ENCODE measurements around the gene GPR137. TPM values are rescaled to one million over a fixed set of nuclear protein-coding genes. Genes with fewer than 3 reads are reported as not detected.
"Not testable (repeated sequence)": the region's sequence is repeated elsewhere in the genome, so short reads cannot be mapped to it uniquely, and the experiment has no call there.

Gene GPR137
- total RNA-seq, 1 donor from 2014 or later, result 56.5 TPM

DNA sequence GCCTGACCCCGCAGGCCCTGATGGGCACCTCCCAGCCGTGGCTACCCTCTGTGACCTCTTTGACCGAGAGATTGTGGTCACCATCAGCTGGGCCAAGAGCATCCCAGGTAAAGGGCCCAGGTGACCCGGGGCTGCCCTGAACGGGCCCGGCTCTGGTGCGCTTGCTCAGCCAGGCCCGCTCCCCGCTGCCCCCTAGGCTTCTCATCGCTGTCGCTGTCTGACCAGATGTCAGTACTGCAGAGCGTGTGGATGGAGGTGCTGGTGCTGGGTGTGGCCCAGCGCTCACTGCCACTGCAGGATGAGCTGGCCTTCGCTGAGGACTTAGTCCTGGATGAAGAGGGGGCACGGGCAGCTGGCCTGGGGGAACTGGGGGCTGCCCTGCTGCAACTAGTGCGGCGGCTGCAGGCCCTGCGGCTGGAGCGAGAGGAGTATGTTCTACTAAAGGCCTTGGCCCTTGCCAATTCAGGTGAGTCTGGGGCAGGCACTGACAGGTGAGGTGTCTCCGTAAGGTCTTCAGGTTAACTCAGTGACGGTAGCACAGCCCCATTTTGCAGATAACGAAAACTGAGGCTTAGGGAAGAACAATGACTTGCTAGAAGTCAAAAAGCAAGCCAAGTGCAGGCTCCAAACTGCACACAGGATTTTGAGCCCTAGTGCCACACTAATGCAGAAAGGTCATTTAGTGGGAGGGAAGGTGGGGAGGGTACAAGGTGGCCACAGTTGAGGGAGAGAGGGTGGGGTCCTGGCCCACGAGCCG is 29.3 kb downstream of the GPR137 start:
- DNase-seq (ENCODE audit: low spot score, unreplicated experiment), result no peak
- Mint-ChIP-seq H3K36me3 (ENCODE audit: insufficient read depth) (peaks cover 5% of the 10 kb centered on the region), H3K4me3 (ENCODE audit: low read depth) (peak overlapping the region; percentile 41), H3K27me3 (no peaks in the 10 kb centered on the region), H3K4me1 (ENCODE audit: low read depth) (peaks cover 11% of the 10 kb centered on the region), H3K27ac (no peak overlapping the region), H3K9me3 (ENCODE audit: low read depth) (no peaks in the 10 kb centered on the region)
- TF ChIP-seq, protein P1, sequence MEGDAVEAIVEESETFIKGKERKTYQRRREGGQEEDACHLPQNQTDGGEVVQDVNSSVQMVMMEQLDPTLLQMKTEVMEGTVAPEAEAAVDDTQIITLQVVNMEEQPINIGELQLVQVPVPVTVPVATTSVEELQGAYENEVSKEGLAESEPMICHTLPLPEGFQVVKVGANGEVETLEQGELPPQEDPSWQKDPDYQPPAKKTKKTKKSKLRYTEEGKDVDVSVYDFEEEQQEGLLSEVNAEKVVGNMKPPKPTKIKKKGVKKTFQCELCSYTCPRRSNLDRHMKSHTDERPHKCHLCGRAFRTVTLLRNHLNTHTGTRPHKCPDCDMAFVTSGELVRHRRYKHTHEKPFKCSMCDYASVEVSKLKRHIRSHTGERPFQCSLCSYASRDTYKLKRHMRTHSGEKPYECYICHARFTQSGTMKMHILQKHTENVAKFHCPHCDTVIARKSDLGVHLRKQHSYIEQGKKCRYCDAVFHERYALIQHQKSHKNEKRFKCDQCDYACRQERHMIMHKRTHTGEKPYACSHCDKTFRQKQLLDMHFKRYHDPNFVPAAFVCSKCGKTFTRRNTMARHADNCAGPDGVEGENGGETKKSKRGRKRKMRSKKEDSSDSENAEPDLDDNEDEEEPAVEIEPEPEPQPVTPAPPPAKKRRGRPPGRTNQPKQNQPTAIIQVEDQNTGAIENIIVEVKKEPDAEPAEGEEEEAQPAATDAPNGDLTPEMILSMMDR (IDR thresholded peaks at IDR 0.05; ENCODE audit: unreplicated experiment), result no peak

DNA sequence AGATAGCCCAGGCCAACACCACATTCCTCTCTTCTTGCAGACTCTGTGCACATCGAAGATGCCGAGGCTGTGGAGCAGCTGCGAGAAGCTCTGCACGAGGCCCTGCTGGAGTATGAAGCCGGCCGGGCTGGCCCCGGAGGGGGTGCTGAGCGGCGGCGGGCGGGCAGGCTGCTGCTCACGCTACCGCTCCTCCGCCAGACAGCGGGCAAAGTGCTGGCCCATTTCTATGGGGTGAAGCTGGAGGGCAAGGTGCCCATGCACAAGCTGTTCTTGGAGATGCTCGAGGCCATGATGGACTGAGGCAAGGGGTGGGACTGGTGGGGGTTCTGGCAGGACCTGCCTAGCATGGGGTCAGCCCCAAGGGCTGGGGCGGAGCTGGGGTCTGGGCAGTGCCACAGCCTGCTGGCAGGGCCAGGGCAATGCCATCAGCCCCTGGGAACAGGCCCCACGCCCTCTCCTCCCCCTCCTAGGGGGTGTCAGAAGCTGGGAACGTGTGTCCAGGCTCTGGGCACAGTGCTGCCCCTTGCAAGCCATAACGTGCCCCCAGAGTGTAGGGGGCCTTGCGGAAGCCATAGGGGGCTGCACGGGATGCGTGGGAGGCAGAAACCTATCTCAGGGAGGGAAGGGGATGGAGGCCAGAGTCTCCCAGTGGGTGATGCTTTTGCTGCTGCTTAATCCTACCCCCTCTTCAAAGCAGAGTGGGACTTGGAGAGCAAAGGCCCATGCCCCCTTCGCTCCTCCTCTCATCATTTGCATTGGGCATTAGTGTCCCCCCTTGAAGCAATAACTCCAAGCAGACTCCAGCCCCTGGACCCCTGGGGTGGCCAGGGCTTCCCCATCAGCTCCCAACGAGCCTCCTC is 30.2 kb downstream of the GPR137 start:
- Mint-ChIP-seq H3K4me1 (ENCODE audit: low read depth) (peaks cover 11% of the 10 kb centered on the region), H3K4me3 (ENCODE audit: low read depth) (peak overlapping the region; percentile 92)
- not testable (repeated sequence) for H3K36me3 Mint-ChIP-seq (ENCODE audit: insufficient read depth); DNase-seq (ENCODE audit: low spot score, unreplicated experiment); H3K9me3 Mint-ChIP-seq (ENCODE audit: low read depth); H3K27me3 Mint-ChIP-seq; H3K27ac Mint-ChIP-seq

DNA sequence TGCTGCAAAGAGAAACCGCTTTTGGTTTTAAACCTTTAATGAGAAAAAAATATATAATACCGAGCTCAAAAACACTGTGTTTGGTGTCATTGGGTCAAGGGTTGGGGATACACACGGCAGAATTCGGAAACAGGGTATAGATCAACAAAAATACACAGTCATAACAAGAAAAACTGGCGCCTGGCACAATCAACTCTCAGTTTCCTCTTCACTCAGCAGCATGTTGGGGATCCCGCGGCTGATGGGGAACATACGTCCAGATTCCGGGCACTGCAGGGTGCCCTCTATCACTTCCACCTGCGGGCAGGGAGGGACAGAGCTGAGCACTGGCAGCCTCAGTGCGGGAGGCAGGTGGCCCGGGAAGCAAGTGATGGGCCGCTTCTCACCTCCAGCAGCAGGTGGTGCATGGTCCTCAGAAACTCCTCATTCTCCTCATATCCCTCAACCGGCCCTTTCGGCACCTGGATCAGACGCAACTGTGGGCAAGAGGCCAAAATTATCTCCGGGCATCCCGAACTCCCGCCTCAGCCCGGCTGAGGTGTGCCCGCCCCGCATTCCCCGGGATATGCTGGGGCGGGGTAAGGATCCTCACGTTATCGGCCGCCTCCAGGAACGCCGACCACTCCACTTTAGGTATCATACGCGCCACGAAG is 31.1 kb downstream of the GPR137 start:
- TF ChIP-seq, protein P1 (IDR thresholded peaks at IDR 0.05; ENCODE audit: unreplicated experiment), result no peak
- Mint-ChIP-seq H3K4me3 (ENCODE audit: low read depth) (peak overlapping the region; percentile 92), H3K27ac (peak overlapping the region; percentile 100), H3K4me1 (ENCODE audit: low read depth) (peaks cover 11% of the 10 kb centered on the region), H3K9me3 (ENCODE audit: low read depth) (no peaks in the 10 kb centered on the region), H3K27me3 (no peaks in the 10 kb centered on the region), H3K36me3 (ENCODE audit: insufficient read depth) (peaks cover 10% of the 10 kb centered on the region)
- no peak for DNase-seq (ENCODE audit: low spot score, unreplicated experiment)

DNA sequence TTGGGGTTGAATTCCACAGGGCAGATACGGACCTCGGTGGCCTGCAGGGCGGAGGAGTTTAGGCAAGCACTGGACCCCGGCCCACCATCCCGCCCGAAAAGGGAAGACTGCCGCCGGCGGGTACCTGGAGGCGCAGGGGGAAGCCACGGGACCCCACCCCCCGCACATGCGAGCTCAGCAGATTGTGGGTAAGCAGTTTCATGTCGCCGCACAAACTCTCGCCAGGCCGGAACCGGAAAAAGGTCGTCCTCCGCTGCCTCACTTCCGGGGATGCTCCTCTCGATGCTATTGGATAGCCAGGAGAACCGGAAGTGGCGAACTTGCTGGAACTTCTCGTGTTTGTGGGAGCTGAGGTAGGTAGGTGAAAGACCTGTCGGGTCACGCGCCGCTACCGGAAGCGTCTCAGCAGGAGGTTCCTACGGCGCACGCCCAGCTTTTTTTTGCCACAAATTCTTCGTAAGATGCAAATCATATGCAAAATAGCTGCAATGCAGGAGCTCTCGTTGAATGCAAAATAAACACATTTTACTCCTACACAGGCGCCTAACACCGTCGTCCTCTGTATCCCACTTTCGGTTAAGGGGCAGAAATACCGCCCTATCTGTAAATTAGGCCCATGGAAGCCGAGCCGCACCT is 31.8 kb downstream of the GPR137 start, which contains the start of gene TRMT112:
TRMT112 (minus strand) TSS at position 235 of the 636 bp plus-strand sequence; CDS start at position 202, 33 bp downstream.
- peak; percentile 80 for DNase-seq (ENCODE audit: low spot score, unreplicated experiment)
- H3K36me3 Mint-ChIP-seq (ENCODE audit: insufficient read depth), result peaks cover 10% of the 10 kb centered on the region
- H3K4me3 Mint-ChIP-seq (ENCODE audit: low read depth), result peak within 1 kb of the TSS; percentile 92
- H3K4me1 Mint-ChIP-seq (ENCODE audit: low read depth), result peaks cover 11% of the 10 kb centered on the region
- H3K27me3 Mint-ChIP-seq, result no peaks in the 10 kb centered on the region
- no peaks in the 10 kb centered on the region for H3K9me3 Mint-ChIP-seq (ENCODE audit: low read depth)
- peak within 1 kb of the TSS; percentile 100 for H3K27ac Mint-ChIP-seq
- TF ChIP-seq, protein P1 (IDR thresholded peaks at IDR 0.05; ENCODE audit: unreplicated experiment), result peak; percentile 1

DNA sequence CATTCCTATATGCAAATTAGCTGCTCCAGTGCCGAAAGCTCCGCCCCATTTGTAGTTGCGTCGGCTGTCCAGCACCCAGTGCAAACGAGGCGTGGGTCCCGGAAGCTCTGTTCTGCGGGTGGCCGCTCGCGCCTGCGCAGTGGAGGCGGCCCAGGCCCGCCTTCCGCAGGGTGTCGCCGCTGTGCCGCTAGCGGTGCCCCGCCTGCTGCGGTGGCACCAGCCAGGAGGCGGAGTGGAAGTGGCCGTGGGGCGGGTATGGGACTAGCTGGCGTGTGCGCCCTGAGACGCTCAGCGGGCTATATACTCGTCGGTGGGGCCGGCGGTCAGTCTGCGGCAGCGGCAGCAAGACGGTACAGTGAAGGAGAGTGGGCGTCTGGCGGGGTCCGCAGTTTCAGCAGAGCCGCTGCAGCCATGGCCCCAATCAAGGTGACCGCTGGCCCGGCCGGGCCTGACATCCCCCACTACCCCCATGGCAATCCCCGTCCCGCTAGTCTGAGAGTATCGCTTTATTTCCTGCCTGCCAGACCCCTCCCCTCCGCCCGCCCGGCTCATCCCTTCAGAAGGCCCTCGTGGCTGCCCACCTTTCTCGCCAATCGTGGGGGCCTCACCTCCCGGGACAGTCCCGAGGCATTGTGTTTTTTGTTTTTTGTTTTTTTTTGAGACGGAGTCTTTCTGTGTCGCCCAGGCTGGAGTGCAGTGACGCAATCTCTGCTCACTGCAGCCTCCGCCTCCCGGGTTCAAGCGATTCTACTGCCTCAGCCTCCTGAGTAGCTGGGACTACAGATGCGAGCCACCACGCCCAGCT is 32.5 kb downstream of the GPR137 start, which contains the start of gene PRDX5:
PRDX5 (plus strand) TSS at position 161 of the 805 bp plus-strand sequence; CDS start at position 256, 95 bp downstream.
- Mint-ChIP-seq H3K9me3 (ENCODE audit: low read depth) (no peaks in the 10 kb centered on the region), H3K36me3 (ENCODE audit: insufficient read depth) (peaks cover 10% of the 10 kb centered on the region), H3K4me3 (ENCODE audit: low read depth) (peak within 1 kb of the TSS; percentile 92), H3K4me1 (ENCODE audit: low read depth) (peaks cover 11% of the 10 kb centered on the region), H3K27me3 (no peaks in the 10 kb centered on the region), H3K27ac (peak within 1 kb of the TSS; percentile 100)
- TF ChIP-seq, protein P1 (IDR thresholded peaks at IDR 0.05; ENCODE audit: unreplicated experiment), result peak; percentile 29
- DNase-seq (ENCODE audit: low spot score, unreplicated experiment), result peak; percentile 89

Measured in progenitor cell of endocrine pancreas (in vitro differentiated cells).